ENCODE data around the gene PDE11A. TPM values are rescaled to one million over a fixed set of nuclear protein-coding genes. Genes with fewer than 3 reads are reported as not detected.

PDE11A gene
- total RNA-seq, 2 donors from 2014 or later = 1.8 to 1.9 TPM

- intact Hi-C loops (cut with DNase I, micrococcal nuclease) = no loop called here
- no peak for ATAC-seq
- DNase-seq = no peak
Measured at GRCh38 chr2:177694348-177694747, 378.2 kb downstream of the PDE11A start.

- DNase-seq (no peak), ATAC-seq (no peak)
- intact Hi-C loops (cut with DNase I, micrococcal nuclease) = no loop called here
Measured at GRCh38 chr2:177693658-177694339, 378.8 kb downstream of the PDE11A start.

- intact Hi-C loops (cut with DNase I, micrococcal nuclease) = no loop called here
- no peak for DNase-seq
- peak; percentile 77 for ATAC-seq
Measured at GRCh38 chr2:177692783-177693269, 379.8 kb downstream of the PDE11A start.

- peak; percentile 50 for ATAC-seq
- DNase-seq = no peak
- intact Hi-C loops (cut with DNase I, micrococcal nuclease) = no loop called here
Measured at GRCh38 chr2:177692042-177692782, 380.4 kb downstream of the PDE11A start.

- no peak for DNase-seq
- no peak for ATAC-seq
- intact Hi-C loops (cut with DNase I, micrococcal nuclease) = no loop called here
Measured at GRCh38 chr2:177691177-177691576, 381.4 kb downstream of the PDE11A start.

GRCh38 chr2:177689623-177690022 is 383.0 kb downstream of the PDE11A start:
- intact Hi-C loops (cut with DNase I, micrococcal nuclease) = no loop called here
- ATAC-seq (peak; percentile 75), DNase-seq (peak in 1 of 2 donors; percentile 6)

GRCh38 chr2:177688844-177689243 is 383.7 kb downstream of the PDE11A start:
- ATAC-seq = no peak
- intact Hi-C loops (cut with DNase I, micrococcal nuclease) = no loop called here
- DNase-seq = no peak

- ATAC-seq = no peak
- intact Hi-C loops (cut with DNase I, micrococcal nuclease) = no loop called here
- no peak for DNase-seq
Measured at GRCh38 chr2:177683661-177684069, 388.9 kb downstream of the PDE11A start.

- ATAC-seq = no peak
- intact Hi-C loops (cut with DNase I, micrococcal nuclease) = no loop called here
- no peak for DNase-seq
Measured at GRCh38 chr2:177682836-177683660, 389.5 kb downstream of the PDE11A start.

GRCh38 chr2:177682006-177682405 is 390.6 kb downstream of the PDE11A start:
- intact Hi-C loops (cut with DNase I, micrococcal nuclease) = no loop called here
- DNase-seq = no peak
- no peak for ATAC-seq

GRCh38 chr2:177680866-177681712 is 391.5 kb downstream of the PDE11A start:
- intact Hi-C loops (cut with DNase I, micrococcal nuclease) = no loop called here
- DNase-seq (no peak), ATAC-seq (peak; percentile 59)

- intact Hi-C loops (cut with DNase I, micrococcal nuclease) = no loop called here
- ATAC-seq (peak; percentile 87), DNase-seq (peak in 1 of 2 donors; percentile 28)
Measured at GRCh38 chr2:177679611-177680605, 392.7 kb downstream of the PDE11A start.

- ATAC-seq (peak; percentile 87), DNase-seq (no peak)
- intact Hi-C loops (cut with DNase I, micrococcal nuclease) = no loop called here
Measured at GRCh38 chr2:177678939-177679338, 393.6 kb downstream of the PDE11A start.

GRCh38 chr2:177676636-177677035 is 395.9 kb downstream of the PDE11A start:
- no peak for DNase-seq
- intact Hi-C loops (cut with DNase I, micrococcal nuclease) = no loop called here
- ATAC-seq = no peak

- intact Hi-C loops (cut with DNase I, micrococcal nuclease) = no loop called here
- ATAC-seq (no peak), DNase-seq (no peak)
Measured at GRCh38 chr2:177675825-177676224, 396.8 kb downstream of the PDE11A start.

GRCh38 chr2:177675350-177675821 is 397.2 kb downstream of the PDE11A start:
- no peak for DNase-seq
- ATAC-seq = no peak
- intact Hi-C loops (cut with DNase I, micrococcal nuclease) = no loop called here
